GM12878 (cell line): ENCODE measurements around the gene DYTN. TPM values are rescaled to one million over a fixed set of nuclear protein-coding genes. Genes with fewer than 3 reads are reported as not detected.

Source experiments
- ATAC-seq: fragments of 200-7000 bp; cut with Tn5 transposase; 3 replicates; pipeline ENCODE4 v1.9.1; 2020; ENCODE audit warnings: mild to moderate bottlenecking, moderate library complexity
- BruUV-seq: library from RNA; stranded (reverse); fragments of 400-500 nt; replicated peaks from 2 replicates; lab custom pipeline; 2021; lab: Mats Ljungman, UMichigan
- CTCF ChIA-PET: fragments of 300-600 bp; sonication (Branson Sonifier 250); formaldehyde crosslinking; extraction: SDS; loops from one replicate; lab custom pipeline; 2021; ENCODE audit warnings: inconsistent platforms; lab: Yijun Ruan, JAX
- POLR2A ChIA-PET: fragments of 350-600 bp; formaldehyde crosslinking; extraction: SDS; loops from one replicate; lab custom pipeline; 2021; ENCODE audit warnings: inconsistent platforms; lab: Charles Lee
- RAD21 ChIA-PET: fragments of 300-600 bp; sonication (Branson Sonifier 250); formaldehyde crosslinking; loops from one replicate; lab custom pipeline; 2023; ENCODE audit warnings: antibody characterized with exemption; ENCODE audit not compliant: unreplicated experiment; lab: Charles Lee
- SMC1A ChIA-PET: fragments of 300-600 bp; sonication (Branson Sonifier 250); formaldehyde crosslinking; loops from one replicate; lab custom pipeline; 2023; ENCODE audit not compliant: unreplicated experiment, uncharacterized antibody; lab: Charles Lee
- DNase-seq: peaks from one replicate; pipeline ENCODE4 v3.0.0-alpha.2; 2011; ENCODE audit warnings: low read depth, low spot score
- FAIRE-seq: peaks from 3 replicates; lab custom pipeline; 2011; peaks lifted over from hg19 to GRCh38; lab: Jason Lieb, UNC
- H2AFZ ChIP-seq: 2 replicates; pipeline ENCODE4 v1.6.0; 2011; ENCODE audit warnings: low read depth, low read length, control low read depth; ENCODE audit not compliant: control insufficient read depth
- H3K27ac ChIP-seq: 2 replicates; pipeline ENCODE4 v1.5.1; 2011; ENCODE audit warnings: control low read depth; ENCODE audit not compliant: control insufficient read depth, insufficient read depth
- H3K27me3 ChIP-seq, 2 experiments: replicated peaks in 1 of 2; 2 replicates each; pipeline versions ENCODE4 v1.6.0 to v1.6.1; 2011; ENCODE audit warnings: low read length in 1 of 2; ENCODE audit not compliant: control insufficient read depth in 2 of 2, insufficient read depth in 2 of 2
- H3K36me3 ChIP-seq, 2 experiments: 2 replicates each; pipeline ENCODE4 v1.5.1; 2011; ENCODE audit warnings: low read length in 1 of 2; ENCODE audit not compliant: control insufficient read depth in 2 of 2, insufficient read depth in 2 of 2
- H3K4me1 ChIP-seq: 2 replicates; pipeline ENCODE4 v1.6.1; 2011; ENCODE audit warnings: mild to moderate bottlenecking, low read length, moderate library complexity, mixed read lengths; ENCODE audit not compliant: control insufficient read depth, insufficient read depth
- H3K4me2 ChIP-seq: 2 replicates; pipeline ENCODE4 v1.6.0; 2011; ENCODE audit warnings: control low read depth; ENCODE audit not compliant: control insufficient read depth, insufficient read depth
- H3K4me3 ChIP-seq: fragments of 200-600 bp; sonication (generic); 2 replicates; pipeline ENCODE4 v1.5.1; 2016
- H3K79me2 ChIP-seq: 2 replicates; pipeline ENCODE4 v1.6.0; 2011; ENCODE audit warnings: low read length; ENCODE audit not compliant: control insufficient read depth, insufficient read depth
- H3K9ac ChIP-seq: 2 replicates; pipeline ENCODE4 v1.8.0; 2011; ENCODE audit warnings: low read length, control low read depth, mixed read lengths; ENCODE audit not compliant: control insufficient read depth, insufficient read depth
- H3K9me3 ChIP-seq: replicated peaks from 3 replicates; pipeline ENCODE4 v1.5.1; 2011; ENCODE audit warnings: mild to moderate bottlenecking, low read length; ENCODE audit not compliant: control insufficient read depth, insufficient read depth
- H4K20me1 ChIP-seq: 2 replicates; pipeline ENCODE4 v1.6.0; 2011; ENCODE audit not compliant: control insufficient read depth, insufficient read depth
- ETV6 ChIP-seq, 2 experiments: fragments of 450-650 bp in 1 of 2; IDR thresholded peaks in 1 of 2; conservative IDR thresholded peaks in 1 of 2; 2 replicates each; pipeline ENCODE4 v1.6.1; 2014; ENCODE audit warnings: antibody characterized with exemption in 1 of 2, borderline replicate concordance in 1 of 2, low read depth in 1 of 2, mild to moderate bottlenecking in 1 of 2, moderate library complexity in 1 of 2
- HDGF ChIP-seq: fragments of 450-650 bp; IDR thresholded peaks from 2 replicates; pipeline ENCODE4 v1.6.1; 2016; ENCODE audit warnings: antibody characterized with exemption
- JUND ChIP-seq: IDR thresholded peaks from 2 replicates; pipeline ENCODE4 v1.6.1; 2012; ENCODE audit warnings: low read depth, mild to moderate bottlenecking, low read length, improper control_type of control experiment, moderate library complexity
- PAX5 ChIP-seq: IDR thresholded peaks from 2 replicates; pipeline ENCODE4 v1.6.1; 2011; ENCODE audit warnings: low read depth, low read length, borderline replicate concordance
- POLR2A ChIP-seq: IDR thresholded peaks from 2 replicates; pipeline ENCODE4 v1.6.1; 2011; ENCODE audit warnings: low read depth, mild to moderate bottlenecking, low read length
- RFX5 ChIP-seq: IDR thresholded peaks from 2 replicates; pipeline ENCODE4 v1.6.1; 2011; ENCODE audit warnings: low read depth, low read length, improper control_type of control experiment
- SKIL ChIP-seq: fragments of 450-650 bp; IDR thresholded peaks from 2 replicates; pipeline ENCODE4 v1.6.1; 2017; ENCODE audit warnings: mild to moderate bottlenecking, low read depth, inconsistent platforms; ENCODE audit not compliant: poor library complexity, severe bottlenecking
- SMARCA5 ChIP-seq: fragments of 450-650 bp; IDR thresholded peaks from 2 replicates; pipeline ENCODE4 v1.6.1; 2017; ENCODE audit warnings: mild to moderate bottlenecking
- SRF ChIP-seq, 2 experiments: IDR thresholded peaks; 2 replicates each; pipeline ENCODE4 v1.6.1; 2011; ENCODE audit warnings: low read depth in 2 of 2, low read length in 2 of 2, mild to moderate bottlenecking in 1 of 2, moderate library complexity in 1 of 2
- TARDBP ChIP-seq: IDR thresholded peaks from 2 replicates; pipeline ENCODE4 v1.6.1; 2016; ENCODE audit warnings: borderline replicate concordance
- TBL1XR1 ChIP-seq: IDR thresholded peaks from 2 replicates; pipeline ENCODE4 v1.6.1; 2012; ENCODE audit warnings: low read depth, low read length, improper control_type of control experiment
- ZBTB33 ChIP-seq: fragments of 450-650 bp; IDR thresholded peaks from 2 replicates; pipeline ENCODE4 v1.6.1; 2017; ENCODE audit warnings: mild to moderate bottlenecking
- ZNF24 ChIP-seq: fragments of 450-650 bp; IDR thresholded peaks from 2 replicates; pipeline ENCODE4 v1.6.1; 2017; ENCODE audit warnings: antibody characterized with exemption, mild to moderate bottlenecking
- ZSCAN29 ChIP-seq: fragments of 450-650 bp; IDR thresholded peaks from 2 replicates; pipeline ENCODE4 v1.6.1; 2017; ENCODE audit warnings: mild to moderate bottlenecking, moderate library complexity
- WGBS: methylation state at CpG from one replicate; pipeline ENCODE4 v1.1.6; 2016; ENCODE audit warnings: low lambda C conversion rate; ENCODE audit not compliant: insufficient replicate concordance, insufficient coverage; ENCODE audit errors: missing lambda C conversion rate; 5-methylcytosine and 5-hydroxymethylcytosine counted together
- in situ Hi-C: fragments of 300-500 bp; cut with MboI; formaldehyde crosslinking; loops from 9 replicates; pipeline ENCODE4 v1.14.3; 2018; ENCODE audit warnings: mixed read lengths
- intact Hi-C: fragments of 100-400 bp; cut with micrococcal nuclease; formaldehyde crosslinking; loops from one replicate; pipeline ENCODE4 v1.14.2; 2022; ENCODE audit not compliant: unreplicated experiment
- polyA plus RNA-seq, 11 experiments: library from polyadenylated mRNA; depleted of rRNA in 4 of 11; unstranded in 6 of 11; stranded (reverse) in 5 of 11; fragments of >200 nt; fragmentation: Nextera tagmentation in 4 of 11; fragmentation: Illumina TruSeq in 1 of 11; extraction: Ambion mirVana in 4 of 11; extraction: Trizol in 1 of 11; gene quantifications; 1 replicate in 1 of 11; 2 replicates in 10 of 11; pipeline versions ENCODE4 v1.2.1 to v1.2.3, GENCODE V29; 2011 to 2016; ENCODE audit warnings: inconsistent platforms in 2 of 11, missing spikeins in 2 of 11, low read depth in 1 of 11
- total RNA-seq, 4 experiments: library from RNA; depleted of rRNA in 3 of 4; stranded (reverse); fragments of >200 nt in 3 of 4; fragmentation: Illumina TruSeq in 1 of 4; extraction: Trizol in 1 of 4; gene quantifications; 2 replicates each; pipeline versions ENCODE4 v1.2.1 to v1.2.3, GENCODE V29; 2013 to 2021

DYTN gene
- total and polyA plus RNA-seq, 10 of the 15 experiments (the other 5 are each of a cell fraction or from before 2014, with no cell fraction given), result 0.02 to 0.32 (median 0.09) TPM; not detected in 3

- BruUV-seq, result no TSS peak
- Histone ChIP-seq H3K79me2 (no peaks in the 10 kb centered on the region), H2AFZ (no peak overlapping the region), H3K9ac (no peak overlapping the region), H3K4me3 (no peak overlapping the region), H3K9me3 (no peaks in the 10 kb centered on the region), H4K20me1 (no peaks in the 10 kb centered on the region), H3K4me1 (no peaks in the 10 kb centered on the region), H3K27me3 (no peaks in the 10 kb centered on the region; a peak in 2 of 4 replicates), H3K36me3 (no peaks in the 10 kb centered on the region), H3K4me2 (no peak overlapping the region), H3K27ac (no peak overlapping the region)
- ChIA-PET POLR2A (no interaction called here), RAD21 (no interaction called here), SMC1A (no interaction called here), CTCF (no interaction called here)
- intact Hi-C loops (no loop called here), in situ Hi-C loops (no loop called here)
- DNase-seq, result no peak
- TF ChIP-seq POLR2A (no peak), SKIL (no peak)
- ATAC-seq, result no peak
- 47% methylated on average over 3 of the region's 3 CpGs for WGBS
- FAIRE-seq, result no peak
Measured at GRCh38 chr2:206641226-206641625, 77.0 kb downstream of the DYTN start.

DNA sequence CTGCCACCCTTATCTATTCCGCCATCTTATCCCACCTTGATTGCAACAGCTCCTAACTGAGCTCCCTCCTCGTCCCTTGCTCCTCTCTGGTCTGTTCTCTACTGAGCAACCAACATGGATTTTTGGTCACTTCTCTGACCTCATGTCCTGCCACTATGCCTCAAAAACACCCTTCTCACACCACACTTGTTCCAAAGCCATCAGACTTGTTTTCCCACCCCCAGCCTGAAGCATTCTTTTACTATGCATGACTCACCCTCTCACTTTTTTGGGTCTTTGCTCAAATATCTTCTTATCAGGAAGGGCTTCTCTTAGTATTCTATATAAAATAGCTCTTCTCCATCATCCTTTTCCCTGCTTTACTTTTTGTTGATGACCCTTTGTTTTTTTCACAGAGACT lies 78.6 kb downstream of the DYTN start:
- Histone ChIP-seq H3K79me2 (no peaks in the 10 kb centered on the region), H3K27ac (no peak overlapping the region), H3K4me1 (no peaks in the 10 kb centered on the region), H2AFZ (no peak overlapping the region), H3K9me3 (no peaks in the 10 kb centered on the region), H3K9ac (no peak overlapping the region), H3K4me3 (no peak overlapping the region), H3K27me3 (no peaks in the 10 kb centered on the region; a peak in 2 of 4 replicates), H4K20me1 (no peaks in the 10 kb centered on the region), H3K36me3 (no peaks in the 10 kb centered on the region), H3K4me2 (no peak overlapping the region)
- ChIA-PET SMC1A (no interaction called here), POLR2A (no interaction called here), RAD21 (no interaction called here), CTCF (interaction anchor here (0.6 kb wide), 1 partner anchor 975 kb away, joined by 3 read pairs; no protein-coding TSS in a partner anchor)
- in situ Hi-C loops (no loop called here), intact Hi-C loops (no loop called here)
- BruUV-seq, result no TSS peak
- ATAC-seq (no peak), FAIRE-seq (no peak), DNase-seq (no peak)
- 22% methylated on average over 2 of the region's 2 CpGs for WGBS
- TF ChIP-seq JUND (no peak), ZSCAN29 (no peak), ZNF24 (no peak), TBL1XR1 (no peak), SRF (IDR thresholded peaks at IDR 0.05; ENCODE audit: low read depth in 2 of 2, low read length in 2 of 2) (no peak), TARDBP (no peak), RFX5 (no peak), PAX5 (no peak), ETV6 (conservative IDR thresholded peaks at IDR 0.05 in 1 of 2, IDR thresholded peaks at IDR 0.05 in 1 of 2; ENCODE audit: borderline replicate concordance in 1 of 2, low read depth in 1 of 2) (no peak), HDGF (no peak), SMARCA5 (no peak), ZBTB33 (no peak)
